ENCODE results near the gene MAP2.
"Not testable (repeated sequence)": the region's sequence is repeated elsewhere in the genome, so short reads cannot be mapped to it uniquely, and the experiment has no call there.

MAP2 gene

GRCh38 chr2:209476367-209477208 lies 52.7 kb downstream of the MAP2 start:
- no peak for DNase-seq (ENCODE audit: low read depth in 2 of 2)

- DNase-seq (ENCODE audit: low read depth in 2 of 2): not testable (repeated sequence)
Observed at GRCh38 chr2:209492296-209492695, 68.4 kb downstream of the MAP2 start.

- DNase-seq (ENCODE audit: low read depth in 2 of 2): not testable (repeated sequence)
Observed at GRCh38 chr2:209495068-209495620, 71.3 kb downstream of the MAP2 start.

- DNase-seq (ENCODE audit: low read depth in 2 of 2): no peak
Observed at GRCh38 chr2:209495855-209496585, 72.2 kb downstream of the MAP2 start.

- DNase-seq (ENCODE audit: low read depth in 2 of 2): no peak
Observed at GRCh38 chr2:209496586-209496982, 72.7 kb downstream of the MAP2 start.

- DNase-seq (ENCODE audit: low read depth in 2 of 2): no peak
Observed at GRCh38 chr2:209498614-209499013, 74.8 kb downstream of the MAP2 start.

- DNase-seq (ENCODE audit: low read depth in 2 of 2): no peak
Observed at GRCh38 chr2:209499069-209499468, 75.2 kb downstream of the MAP2 start.

GRCh38 chr2:209501579-209501978 lies 77.7 kb downstream of the MAP2 start:
- DNase-seq (ENCODE audit: low read depth in 2 of 2): no peak

GRCh38 chr2:209505410-209505809 lies 81.6 kb downstream of the MAP2 start:
- DNase-seq (ENCODE audit: low read depth in 2 of 2): no peak

GRCh38 chr2:209508255-209508654 lies 84.4 kb downstream of the MAP2 start:
- DNase-seq (ENCODE audit: low read depth in 2 of 2): no peak

GRCh38 chr2:209511637-209512036 lies 87.8 kb downstream of the MAP2 start:
- DNase-seq (ENCODE audit: low read depth in 2 of 2): no peak

GRCh38 chr2:209512971-209513370 lies 89.1 kb downstream of the MAP2 start:
- no peak for DNase-seq (ENCODE audit: low read depth in 2 of 2)

GRCh38 chr2:209517436-209517835 lies 93.6 kb downstream of the MAP2 start:
- no peak for DNase-seq (ENCODE audit: low read depth in 2 of 2)

- no peak for DNase-seq (ENCODE audit: low read depth in 2 of 2)
Observed at GRCh38 chr2:209519271-209519670, 95.4 kb downstream of the MAP2 start.

GRCh38 chr2:209519906-209520305 lies 96.1 kb downstream of the MAP2 start:
- DNase-seq (ENCODE audit: low read depth in 2 of 2): no peak

- DNase-seq (ENCODE audit: low read depth in 2 of 2): no peak
Observed at GRCh38 chr2:209523041-209523740, 99.3 kb downstream of the MAP2 start.

GRCh38 chr2:209523867-209524266 lies 100.0 kb downstream of the MAP2 start:
- no peak for DNase-seq (ENCODE audit: low read depth in 2 of 2)

- DNase-seq (ENCODE audit: low read depth in 2 of 2): no peak
Observed at GRCh38 chr2:209525331-209525730, 101.5 kb downstream of the MAP2 start.

- DNase-seq (ENCODE audit: low read depth in 2 of 2): no peak
Observed at GRCh38 chr2:209525834-209526281, 102.0 kb downstream of the MAP2 start.

GRCh38 chr2:209526561-209526960 lies 102.7 kb downstream of the MAP2 start:
- DNase-seq (ENCODE audit: low read depth in 2 of 2): no peak

GRCh38 chr2:209529579-209529978 lies 105.7 kb downstream of the MAP2 start:
- DNase-seq (ENCODE audit: low read depth in 2 of 2): no peak

GRCh38 chr2:209532321-209532720 lies 108.5 kb downstream of the MAP2 start:
- no peak for DNase-seq (ENCODE audit: low read depth in 2 of 2)
